Measurements from ENCODE around the gene ATXN7L2. TPM values are rescaled to one million over a fixed set of nuclear protein-coding genes. Genes with fewer than 3 reads are reported as not detected.

ATXN7L2 gene
- total RNA-seq, 2 experiments from 2014 or later, result 10.4 to 12.4 TPM

DNA sequence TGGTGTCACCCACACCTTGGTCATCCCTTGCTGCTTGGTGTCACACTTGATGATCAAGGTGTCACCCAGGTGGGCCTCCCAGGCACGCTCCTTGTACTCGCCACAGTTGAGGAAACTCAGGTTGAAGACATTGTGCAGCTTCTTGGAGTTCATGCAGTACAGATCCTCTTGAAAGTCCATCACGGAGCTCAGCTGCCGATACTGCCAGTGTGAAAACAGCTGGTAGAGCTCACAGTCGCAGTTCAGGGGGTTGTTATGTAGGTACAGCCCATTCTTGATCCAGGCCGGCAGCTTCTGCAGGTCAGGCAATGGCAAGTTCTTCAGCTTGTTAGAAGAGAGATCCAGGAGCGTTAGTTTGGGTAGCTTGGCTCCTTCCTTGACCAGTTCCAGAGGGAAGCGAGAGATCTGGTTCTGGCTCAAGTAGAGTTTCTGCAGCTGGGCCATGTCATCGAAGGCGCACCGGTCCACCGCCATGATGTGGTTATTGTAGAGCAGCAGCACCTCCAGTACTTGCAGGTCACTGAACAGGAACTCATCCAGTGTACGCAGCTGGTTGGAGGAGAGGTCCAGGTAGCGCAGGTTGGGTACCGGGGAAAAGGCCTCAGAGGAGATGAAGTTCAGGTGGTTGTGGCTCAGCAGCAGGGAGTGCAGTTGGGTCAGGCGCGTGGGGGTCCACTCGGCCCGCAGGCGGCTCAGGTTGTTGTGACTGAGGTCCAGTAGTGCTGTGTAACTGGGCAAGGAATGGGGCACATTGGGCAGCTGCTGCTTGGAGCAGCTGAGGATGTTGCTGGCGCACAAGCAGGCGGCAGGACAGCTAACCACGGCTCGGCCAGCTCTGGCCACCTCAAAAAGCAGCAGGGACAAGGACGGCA, 24.5 kb downstream of the ATXN7L2 start:
- peak overlapping the region; percentile 64 for H3K27ac Mint-ChIP-seq
- DNase-seq (no peak), ATAC-seq (ENCODE audit: low read depth) (no peak)
- peaks cover 10% of the 10 kb centered on the region for H3K36me3 Mint-ChIP-seq
- H3K4me3 Mint-ChIP-seq, result peak overlapping the region; percentile 83
- no peaks in the 10 kb centered on the region for H3K9me3 Mint-ChIP-seq
- POLR2A ChIA-PET, result interaction anchor here (1.2 to 1.9 kb wide), 3 partner anchors 20 to 24 kb away, joined by 4 to 14 read pairs (median 6); no protein-coding TSS in a partner anchor
- peaks cover 50% of the 10 kb centered on the region for H3K4me1 Mint-ChIP-seq
- H3K27me3 Mint-ChIP-seq, result peaks cover 22% of the 10 kb centered on the region

DNA sequence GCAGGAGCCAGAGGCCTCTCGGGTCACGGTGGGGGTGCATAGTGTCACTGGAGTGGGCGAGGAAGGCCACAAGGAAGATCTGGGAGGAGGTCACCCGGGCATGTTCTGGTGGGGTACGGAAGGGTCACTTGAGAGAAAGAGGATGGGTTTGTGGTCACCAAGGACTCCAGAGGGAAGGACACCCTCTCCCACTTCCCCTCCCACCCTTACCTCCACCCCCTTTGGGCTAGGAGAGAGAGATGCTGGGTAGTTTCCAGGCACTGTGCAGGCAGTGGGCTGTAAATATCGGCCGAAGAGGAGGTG, 25.1 kb downstream of the ATXN7L2 start:
- Mint-ChIP-seq H3K27me3 (peaks cover 22% of the 10 kb centered on the region), H3K9me3 (no peaks in the 10 kb centered on the region), H3K4me3 (peak overlapping the region; percentile 83), H3K27ac (peak overlapping the region; percentile 64), H3K4me1 (peaks cover 49% of the 10 kb centered on the region), H3K36me3 (peaks cover 10% of the 10 kb centered on the region)
- POLR2A ChIA-PET, result interaction anchor here (1.3 to 2.8 kb wide), 4 partner anchors 10 to 24 kb away, joined by 4 to 16 read pairs (median 10); no protein-coding TSS in a partner anchor
- DNase-seq (no peak), ATAC-seq (ENCODE audit: low read depth) (no peak)

DNA sequence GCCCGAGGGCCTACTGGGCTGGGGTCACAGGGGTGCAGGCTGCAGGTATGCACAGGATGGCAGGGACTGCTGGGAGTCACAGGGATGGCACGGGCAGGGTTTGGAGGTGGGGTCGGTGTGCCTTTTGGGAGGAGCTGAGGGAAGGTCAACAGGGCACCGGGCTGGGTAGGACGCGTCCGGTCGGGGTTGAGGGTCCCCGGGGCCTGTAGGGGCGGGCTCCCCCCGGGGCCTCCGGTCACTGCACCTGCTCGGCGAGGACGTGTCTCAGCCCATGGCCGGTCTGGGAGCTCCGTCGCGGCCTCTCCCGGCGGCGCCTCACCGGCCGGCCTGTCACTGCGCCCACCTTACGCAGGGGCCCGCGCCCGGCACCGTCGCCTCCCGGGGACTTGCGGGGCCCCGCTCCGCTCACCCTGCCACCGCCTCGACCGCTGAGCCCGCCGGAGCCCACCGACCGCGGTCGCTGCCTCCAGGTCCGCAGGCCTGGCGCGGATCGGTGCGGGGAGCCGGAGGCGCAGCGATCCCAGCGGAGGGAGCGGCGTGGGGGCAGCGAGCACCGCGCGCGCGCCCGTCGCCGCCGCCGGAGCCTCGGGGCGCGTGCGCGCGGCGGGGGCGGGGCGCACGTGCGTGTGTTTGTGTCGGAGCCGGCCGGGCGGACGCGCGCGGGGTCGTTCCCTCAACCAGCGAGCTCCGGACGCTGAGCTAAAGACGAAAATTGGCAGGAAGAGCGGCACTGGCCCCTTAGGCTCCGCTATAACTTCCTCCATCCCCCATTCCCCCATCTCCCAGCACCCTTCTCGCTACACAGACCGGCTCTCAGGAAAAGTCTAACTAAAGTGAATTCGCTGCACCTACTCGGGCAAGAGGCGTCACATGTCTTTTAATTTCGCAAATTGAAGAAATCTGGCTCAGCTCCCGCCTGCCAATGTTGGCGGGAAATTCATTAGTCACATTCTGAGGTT, 25.8 kb downstream of the ATXN7L2 start, which contains the start of gene AMIGO1:
AMIGO1 (minus strand) TSS at position 552 of the 959 bp plus-strand sequence. CDS start 815 bp downstream, outside the sequence.
- POLR2A ChIA-PET, result interaction anchor here (1.0 to 2.8 kb wide), 6 partner anchors 10 to 26 kb away, joined by 3 to 16 read pairs (median 6); partner anchors contain the start of gene ATXN7L2
- no peaks in the 10 kb centered on the region for H3K9me3 Mint-ChIP-seq
- peak within 1 kb of the TSS; percentile 91 for H3K4me3 Mint-ChIP-seq
- ATAC-seq (ENCODE audit: low read depth) (peak; percentile 50), DNase-seq (peak; percentile 79)
- H3K4me1 Mint-ChIP-seq, result peaks cover 45% of the 10 kb centered on the region
- peak within 1 kb of the TSS; percentile 64 for H3K27ac Mint-ChIP-seq
- peaks cover 22% of the 10 kb centered on the region for H3K27me3 Mint-ChIP-seq
- H3K36me3 Mint-ChIP-seq, result peaks cover 9% of the 10 kb centered on the region

DNA sequence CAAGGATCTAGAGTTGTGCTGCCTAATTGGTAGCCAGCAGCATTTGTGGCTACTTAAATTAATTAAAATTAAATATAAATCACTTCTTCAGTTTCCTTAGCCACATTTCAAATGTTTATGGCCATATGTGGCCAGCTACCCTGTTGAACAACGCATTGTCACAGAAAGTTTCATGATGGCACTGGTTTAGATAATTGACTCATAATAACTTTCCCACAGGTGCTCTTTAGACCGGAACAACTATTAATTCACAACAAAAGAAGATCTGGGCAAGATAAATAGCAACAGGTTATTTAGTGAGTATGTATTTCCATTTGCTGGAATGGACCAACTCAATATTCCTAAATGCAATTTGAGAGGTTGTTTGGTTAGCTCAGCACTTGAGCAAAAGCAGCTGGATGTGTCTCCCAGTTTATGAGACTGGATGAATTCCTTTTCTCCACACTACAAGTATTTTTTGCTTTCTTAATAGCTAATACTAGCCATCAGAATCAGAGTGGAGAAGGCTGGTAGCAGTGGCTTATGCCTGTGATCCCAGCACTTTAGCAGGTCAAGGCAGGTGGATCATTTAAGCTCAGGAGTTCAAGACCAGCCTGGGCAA, 29.5 kb downstream of the ATXN7L2 start:
- Mint-ChIP-seq H3K27me3 (peaks cover 22% of the 10 kb centered on the region), H3K36me3 (no peaks in the 10 kb centered on the region), H3K9me3 (no peaks in the 10 kb centered on the region), H3K27ac (no peak overlapping the region), H3K4me3 (no peak overlapping the region), H3K4me1 (peaks cover 28% of the 10 kb centered on the region)
- ATAC-seq (ENCODE audit: low read depth) (no peak), DNase-seq (no peak)
- POLR2A ChIA-PET, result interaction anchor here (0.7 to 1.3 kb wide), 3 partner anchors 17 to 327 kb away, joined by 3 to 5 read pairs (median 4); partner anchors contain the start of gene CYB561D1

DNA sequence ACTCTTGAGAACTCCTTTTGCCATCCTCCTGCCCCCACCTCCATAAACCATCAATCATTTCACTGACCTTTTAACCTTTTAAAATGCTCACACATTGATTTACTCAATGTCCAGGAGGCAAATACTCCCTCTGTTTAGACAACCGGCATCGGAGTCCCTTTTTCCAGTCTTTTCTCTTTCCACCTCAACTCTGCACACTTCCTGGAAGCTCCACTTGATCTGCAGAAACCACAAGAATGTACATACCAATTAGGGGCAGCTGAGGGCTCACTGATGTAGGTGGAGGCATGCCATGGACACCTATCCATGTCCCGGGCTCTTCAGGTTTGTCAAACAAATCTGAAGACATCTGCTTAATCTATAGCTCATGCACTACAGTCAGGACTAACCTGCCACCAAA, 31.1 kb downstream of the ATXN7L2 start:
- Mint-ChIP-seq H3K27me3 (peaks cover 17% of the 10 kb centered on the region), H3K27ac (no peak overlapping the region), H3K4me1 (peaks cover 18% of the 10 kb centered on the region), H3K4me3 (no peak overlapping the region), H3K36me3 (no peaks in the 10 kb centered on the region), H3K9me3 (no peaks in the 10 kb centered on the region)
- ATAC-seq (ENCODE audit: low read depth) (no peak), DNase-seq (no peak)
- POLR2A ChIA-PET, result interaction anchor here (0.7 kb wide), 1 partner anchor 9 kb away, joined by 4 read pairs; no protein-coding TSS in a partner anchor

GRCh38 chr1:109516872-109517271, 33.2 kb downstream of the ATXN7L2 start:
- Mint-ChIP-seq H3K4me3 (no peak overlapping the region), H3K27me3 (peaks cover 7% of the 10 kb centered on the region), H3K27ac (no peak overlapping the region), H3K9me3 (no peaks in the 10 kb centered on the region), H3K36me3 (no peaks in the 10 kb centered on the region), H3K4me1 (peaks cover 3% of the 10 kb centered on the region)
- POLR2A ChIA-PET, result interaction anchor here (1.7 kb wide), 1 partner anchor 23 kb away, joined by 3 read pairs; the partner anchor contains the start of gene CYB561D1
- ATAC-seq (ENCODE audit: low read depth) (no peak), DNase-seq (no peak)

GRCh38 chr1:109517337-109517736, 33.6 kb downstream of the ATXN7L2 start:
- Mint-ChIP-seq H3K27ac (no peak overlapping the region), H3K4me3 (no peak overlapping the region), H3K4me1 (peaks cover 3% of the 10 kb centered on the region), H3K36me3 (no peaks in the 10 kb centered on the region), H3K9me3 (no peaks in the 10 kb centered on the region), H3K27me3 (peaks cover 5% of the 10 kb centered on the region)
- DNase-seq (no peak), ATAC-seq (ENCODE audit: low read depth) (no peak)
- POLR2A ChIA-PET, result no interaction called here

DNA sequence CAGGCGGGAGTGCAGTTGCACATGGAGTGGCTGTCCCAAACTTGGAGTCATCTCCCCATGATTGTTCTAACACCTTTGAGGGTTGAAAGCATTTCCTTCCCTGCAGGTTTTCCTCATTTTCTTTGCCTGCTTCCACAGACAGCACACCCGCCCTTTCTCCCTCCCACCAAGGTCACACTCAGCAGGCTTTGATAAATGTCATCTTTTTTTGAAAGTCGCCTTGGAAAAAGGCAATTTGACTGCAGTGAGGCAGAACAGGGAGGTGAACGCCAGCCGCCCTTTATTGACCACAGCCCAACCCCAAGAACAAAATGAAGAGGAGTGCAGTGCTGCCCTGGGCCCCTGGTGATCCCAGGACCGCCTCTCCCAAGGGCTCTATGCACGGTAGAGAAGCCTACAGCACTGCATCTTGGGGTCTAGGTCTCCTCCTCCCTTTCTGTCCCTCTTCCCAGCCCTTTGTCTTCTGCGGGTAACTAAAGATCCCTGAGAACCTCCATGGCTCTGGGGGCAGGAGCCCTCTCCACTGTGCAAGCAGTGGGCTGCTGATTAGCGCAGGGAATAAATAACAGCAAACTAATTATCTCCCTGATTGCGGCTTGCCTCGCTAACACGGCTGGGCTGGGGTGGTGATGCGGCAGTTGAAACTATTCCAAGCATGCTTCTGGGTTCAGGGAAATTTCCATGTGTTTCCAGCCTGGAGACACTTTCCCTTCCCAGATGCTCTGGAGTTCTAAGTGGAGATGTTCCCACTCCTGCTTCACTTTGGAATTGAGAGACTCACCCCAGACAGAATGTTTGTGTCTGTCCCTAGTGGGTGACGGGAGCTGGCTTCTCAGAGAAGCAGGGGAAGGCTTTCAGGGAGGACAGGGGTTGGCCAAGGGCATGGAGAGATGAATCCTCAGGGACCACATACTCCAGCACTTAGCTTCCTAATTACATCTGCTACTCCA, 37.6 kb downstream of the ATXN7L2 start:
- H3K4me1 Mint-ChIP-seq, result peaks cover 2% of the 10 kb centered on the region
- H3K9me3 Mint-ChIP-seq, result no peaks in the 10 kb centered on the region
- no peak overlapping the region for H3K4me3 Mint-ChIP-seq
- ATAC-seq (ENCODE audit: low read depth), result no peak
- no peaks in the 10 kb centered on the region for H3K36me3 Mint-ChIP-seq
- H3K27ac Mint-ChIP-seq, result no peak overlapping the region
- peaks cover 7% of the 10 kb centered on the region for H3K27me3 Mint-ChIP-seq
- no peak for DNase-seq
- POLR2A ChIA-PET, result interaction anchor here (0.5 to 1.1 kb wide), 2 partner anchors 12 to 947 kb away, joined by 4 to 7 read pairs; partner anchors contain the start of gene AMIGO1

- H3K27ac Mint-ChIP-seq, result no peak overlapping the region
- peaks cover 2% of the 10 kb centered on the region for H3K4me1 Mint-ChIP-seq
- POLR2A ChIA-PET, result interaction anchor here (0.5 kb wide), 1 partner anchor 947 kb away, joined by 4 read pairs; no protein-coding TSS in a partner anchor
- H3K9me3 Mint-ChIP-seq, result no peaks in the 10 kb centered on the region
- DNase-seq (no peak), ATAC-seq (ENCODE audit: low read depth) (no peak)
- H3K36me3 Mint-ChIP-seq, result no peaks in the 10 kb centered on the region
- H3K4me3 Mint-ChIP-seq, result no peak overlapping the region
- peaks cover 9% of the 10 kb centered on the region for H3K27me3 Mint-ChIP-seq
Measured at GRCh38 chr1:109522026-109522425, 38.3 kb downstream of the ATXN7L2 start.

- H3K27ac Mint-ChIP-seq, result peak overlapping the region; percentile 61
- no peaks in the 10 kb centered on the region for H3K36me3 Mint-ChIP-seq
- peaks cover 9% of the 10 kb centered on the region for H3K27me3 Mint-ChIP-seq
- no peak for DNase-seq
- no peak for ATAC-seq (ENCODE audit: low read depth)
- H3K4me1 Mint-ChIP-seq, result peaks cover 4% of the 10 kb centered on the region
- POLR2A ChIA-PET, result interaction anchor here (0.6 to 1.9 kb wide), 3 partner anchors 8 to 21 kb away, joined by 3 to 8 read pairs (median 4); no protein-coding TSS in a partner anchor
- H3K9me3 Mint-ChIP-seq, result no peaks in the 10 kb centered on the region
- H3K4me3 Mint-ChIP-seq, result no peak overlapping the region
Measured at GRCh38 chr1:109523706-109524105, 40.0 kb downstream of the ATXN7L2 start.

GRCh38 chr1:109527098-109527811, 43.5 kb downstream of the ATXN7L2 start:
- POLR2A ChIA-PET, result interaction anchor here (1.6 to 9.6 kb wide), 2 partner anchors 18 to 31 kb away, joined by 4 to 212 read pairs; partner anchors contain the start of genes AMIGO1 and CYB561D1
- DNase-seq, result no peak
- Mint-ChIP-seq H3K4me1 (peaks cover 26% of the 10 kb centered on the region), H3K4me3 (no peak overlapping the region), H3K9me3 (no peaks in the 10 kb centered on the region), H3K27ac (no peak overlapping the region), H3K27me3 (peaks cover 7% of the 10 kb centered on the region), H3K36me3 (no peaks in the 10 kb centered on the region)
- no peak for ATAC-seq (ENCODE audit: low read depth)
